Measurements from ENCODE around the gene KCNMA1.

Gene KCNMA1

DNA sequence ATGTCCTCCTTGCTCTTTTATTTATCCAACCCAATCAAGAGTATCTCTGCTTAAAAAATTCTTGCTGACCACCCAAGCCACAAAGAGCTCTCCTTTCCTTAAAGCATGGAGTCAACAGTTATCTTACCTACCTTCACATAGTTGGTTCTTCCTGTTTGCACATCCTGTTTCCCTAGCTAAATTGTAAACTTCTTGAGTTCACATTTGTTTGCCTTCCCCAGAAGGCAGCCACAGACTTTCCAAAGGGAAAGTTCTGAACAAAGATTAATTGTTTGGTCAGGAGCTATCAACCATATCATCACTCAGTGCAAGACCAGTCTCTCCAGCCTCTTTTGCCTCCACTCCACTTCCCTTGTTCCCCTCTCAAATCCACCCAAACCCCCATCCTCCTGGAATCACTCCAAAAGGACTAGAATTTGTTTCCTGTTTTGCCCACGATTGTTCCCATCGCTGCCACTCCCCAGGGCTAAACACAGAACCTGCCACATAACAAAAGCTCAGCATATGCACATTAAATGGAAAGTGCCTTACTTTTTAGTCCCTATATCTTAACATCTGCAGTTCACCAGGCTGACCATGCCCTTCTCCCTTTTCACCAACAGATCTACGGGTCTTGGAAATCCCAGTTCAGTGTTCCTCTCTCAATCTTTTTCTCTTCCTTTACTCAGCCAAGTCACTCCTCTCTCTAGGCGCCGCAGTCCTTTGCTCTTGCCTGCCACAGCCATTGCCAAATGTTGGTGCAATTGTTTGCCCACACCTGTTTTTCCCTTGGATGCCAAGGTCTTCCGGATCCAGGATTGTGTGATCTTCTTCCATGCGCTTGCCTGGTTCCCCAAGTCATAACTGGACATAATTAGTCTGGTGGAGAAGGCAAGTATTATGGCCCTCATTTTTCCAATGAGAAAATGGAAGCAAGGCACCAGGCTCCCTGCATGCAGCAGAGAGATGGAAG, 265.5 kb downstream of the KCNMA1 start:
- no peak overlapping the region for H3K9ac ChIP-seq (ENCODE audit: low read length)

DNA sequence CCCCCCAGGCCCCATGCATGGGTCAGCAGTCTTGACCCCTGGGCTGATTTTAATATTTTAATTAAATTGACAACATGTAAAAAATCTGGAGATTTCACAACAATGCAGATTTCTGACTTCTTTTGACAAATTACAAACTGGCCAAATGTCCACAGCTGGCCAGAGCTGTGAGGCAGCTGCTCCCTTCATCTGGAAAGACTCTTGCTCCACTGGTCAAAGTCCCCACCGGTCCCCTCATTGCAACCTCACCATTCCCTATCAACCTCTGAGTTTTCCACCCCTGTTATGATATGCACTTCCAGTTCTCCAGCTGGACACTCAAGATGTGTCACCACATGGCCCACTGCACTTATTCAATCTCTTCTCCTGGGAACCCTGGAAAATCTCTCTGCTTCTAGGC, 266.2 kb downstream of the KCNMA1 start:
- Histone ChIP-seq H3K4me3 (ENCODE audit: low read length) (no peak overlapping the region), H3K9me3 (ENCODE audit: control insufficient read depth, low read depth, low read length) (peaks cover 2% of the 10 kb centered on the region), H3K27me3 (ENCODE audit: control insufficient read depth, insufficient read depth, low read length) (no peaks in the 10 kb centered on the region), H3K9ac (ENCODE audit: low read length) (no peak overlapping the region), H3K27ac (ENCODE audit: low read length) (no peak overlapping the region), H3K36me3 (ENCODE audit: control insufficient read depth, low read depth, low read length) (no peaks in the 10 kb centered on the region), H3K4me1 (ENCODE audit: control insufficient read depth, low read depth, low read length) (peaks cover 7% of the 10 kb centered on the region)

More for the DNA sequence above, 265.5 kb downstream of the KCNMA1 start:
- no peak overlapping the region for H3K4me3 ChIP-seq (ENCODE audit: low read length)
- H3K4me1 ChIP-seq (ENCODE audit: control insufficient read depth, low read depth, low read length), result peaks cover 7% of the 10 kb centered on the region
- no peaks in the 10 kb centered on the region for H3K27me3 ChIP-seq (ENCODE audit: control insufficient read depth, insufficient read depth, low read length)
- no peak overlapping the region for H3K27ac ChIP-seq (ENCODE audit: low read length)
- no peaks in the 10 kb centered on the region for H3K36me3 ChIP-seq (ENCODE audit: control insufficient read depth, low read depth, low read length)
- peaks cover 2% of the 10 kb centered on the region for H3K9me3 ChIP-seq (ENCODE audit: control insufficient read depth, low read depth, low read length)

DNA sequence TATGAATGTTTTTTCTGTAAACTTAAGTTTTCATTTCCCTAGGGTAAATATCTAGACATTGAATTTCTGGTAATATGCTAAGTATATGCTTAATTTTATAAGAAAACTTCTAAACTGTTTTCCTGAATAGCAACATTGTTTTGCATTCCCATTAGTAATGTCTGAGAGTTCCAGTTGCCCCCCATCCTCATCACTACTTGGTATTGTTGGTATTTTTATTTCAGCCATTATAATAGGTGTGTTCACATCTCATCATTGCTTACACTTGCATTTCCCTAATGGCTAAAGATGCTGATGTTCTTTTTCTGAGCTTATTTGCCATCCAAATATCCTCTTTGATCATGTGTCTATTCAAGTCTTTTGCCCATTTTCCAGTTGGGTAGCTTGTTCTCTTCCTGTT, 269.6 kb downstream of the KCNMA1 start:
- H3K27ac ChIP-seq (ENCODE audit: low read length), result no peak overlapping the region
- H3K9me3 ChIP-seq (ENCODE audit: control insufficient read depth, low read depth, low read length), result peaks cover 2% of the 10 kb centered on the region
- no peaks in the 10 kb centered on the region for H3K27me3 ChIP-seq (ENCODE audit: control insufficient read depth, insufficient read depth, low read length)
- no peaks in the 10 kb centered on the region for H3K36me3 ChIP-seq (ENCODE audit: control insufficient read depth, low read depth, low read length)
- peaks cover 7% of the 10 kb centered on the region for H3K4me1 ChIP-seq (ENCODE audit: control insufficient read depth, low read depth, low read length)
- H3K9ac ChIP-seq (ENCODE audit: low read length), result no peak overlapping the region
- no peak overlapping the region for H3K4me3 ChIP-seq (ENCODE audit: low read length)

DNA sequence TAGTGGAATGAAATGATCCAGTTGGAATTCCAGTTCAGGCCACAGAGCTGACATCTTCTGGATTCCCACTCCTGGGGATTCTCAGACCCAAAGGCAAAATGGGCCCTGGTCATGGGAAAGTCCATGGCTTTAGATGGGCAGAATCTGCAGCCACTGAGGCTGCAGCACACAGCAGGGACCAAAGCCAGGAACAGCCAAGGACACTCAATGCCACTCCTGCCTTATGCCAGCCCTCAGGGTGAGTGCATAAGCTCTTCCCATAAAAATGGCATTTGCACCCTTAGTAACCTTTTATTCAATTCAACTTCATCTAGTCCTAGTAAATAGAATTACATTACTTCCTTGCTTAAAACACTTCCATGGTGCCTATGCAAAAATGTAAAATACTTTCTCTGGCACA, 274.4 kb downstream of the KCNMA1 start:
- Histone ChIP-seq H3K27ac (ENCODE audit: low read length) (no peak overlapping the region), H3K4me3 (ENCODE audit: low read length) (no peak overlapping the region), H3K36me3 (ENCODE audit: control insufficient read depth, low read depth, low read length) (no peaks in the 10 kb centered on the region)

DNA sequence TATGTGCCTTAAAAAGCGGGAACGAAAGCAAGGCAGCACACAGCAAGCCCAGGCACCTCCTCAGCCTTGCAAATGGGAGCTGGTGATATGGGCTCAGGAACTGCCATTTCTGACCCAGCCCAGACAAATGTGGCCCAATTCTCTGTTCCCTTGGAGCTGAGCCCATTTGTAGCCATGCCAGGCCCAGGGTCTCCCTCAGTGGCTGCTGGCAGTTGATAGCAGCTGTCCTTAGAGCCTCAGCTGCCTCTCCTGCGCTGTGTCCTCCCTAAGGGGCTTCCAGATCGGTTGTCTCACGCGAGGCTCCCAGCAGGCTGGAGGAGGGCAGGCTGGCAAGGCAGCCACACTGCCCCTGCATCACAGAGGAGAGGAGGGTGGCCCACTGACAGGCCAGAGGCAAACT, 275.8 kb downstream of the KCNMA1 start:
- no peaks in the 10 kb centered on the region for H3K4me1 ChIP-seq (ENCODE audit: control insufficient read depth, low read depth, low read length)
- H3K27me3 ChIP-seq (ENCODE audit: control insufficient read depth, insufficient read depth, low read length), result no peaks in the 10 kb centered on the region
- H3K9me3 ChIP-seq (ENCODE audit: control insufficient read depth, low read depth, low read length), result no peaks in the 10 kb centered on the region
- H3K36me3 ChIP-seq (ENCODE audit: control insufficient read depth, low read depth, low read length), result no peaks in the 10 kb centered on the region
- no peak overlapping the region for H3K4me3 ChIP-seq (ENCODE audit: low read length)
- no peak overlapping the region for H3K27ac ChIP-seq (ENCODE audit: low read length)
- no peak overlapping the region for H3K9ac ChIP-seq (ENCODE audit: low read length)

More for the DNA sequence above, 274.4 kb downstream of the KCNMA1 start:
- Histone ChIP-seq H3K9ac (ENCODE audit: low read length) (no peak overlapping the region), H3K4me1 (ENCODE audit: control insufficient read depth, low read depth, low read length) (no peaks in the 10 kb centered on the region), H3K9me3 (ENCODE audit: control insufficient read depth, low read depth, low read length) (no peaks in the 10 kb centered on the region), H3K27me3 (ENCODE audit: control insufficient read depth, insufficient read depth, low read length) (no peaks in the 10 kb centered on the region)

DNA sequence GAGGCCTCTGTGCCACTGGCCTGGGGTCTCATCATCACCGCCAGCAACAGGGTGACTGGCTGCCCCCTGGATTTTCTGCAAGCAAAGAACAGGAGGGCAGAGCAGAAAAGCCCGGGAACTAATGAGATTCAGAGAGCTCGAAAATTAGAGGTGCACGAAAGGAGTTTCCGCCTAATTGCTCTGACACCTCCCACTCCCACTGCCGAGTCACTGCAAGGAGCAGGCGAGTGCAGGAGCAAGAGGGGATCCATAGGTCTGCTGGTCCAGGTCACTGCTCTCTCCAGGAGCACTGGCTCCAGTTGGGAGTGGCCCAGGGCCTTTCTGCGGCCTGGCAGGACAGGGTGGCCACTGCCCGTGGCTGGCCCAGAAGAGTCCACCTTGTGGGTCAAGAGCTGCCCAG, 276.2 kb downstream of the KCNMA1 start:
- Histone ChIP-seq H3K36me3 (ENCODE audit: control insufficient read depth, low read depth, low read length) (no peaks in the 10 kb centered on the region), H3K27me3 (ENCODE audit: control insufficient read depth, insufficient read depth, low read length) (no peaks in the 10 kb centered on the region), H3K4me3 (ENCODE audit: low read length) (no peak overlapping the region)

DNA sequence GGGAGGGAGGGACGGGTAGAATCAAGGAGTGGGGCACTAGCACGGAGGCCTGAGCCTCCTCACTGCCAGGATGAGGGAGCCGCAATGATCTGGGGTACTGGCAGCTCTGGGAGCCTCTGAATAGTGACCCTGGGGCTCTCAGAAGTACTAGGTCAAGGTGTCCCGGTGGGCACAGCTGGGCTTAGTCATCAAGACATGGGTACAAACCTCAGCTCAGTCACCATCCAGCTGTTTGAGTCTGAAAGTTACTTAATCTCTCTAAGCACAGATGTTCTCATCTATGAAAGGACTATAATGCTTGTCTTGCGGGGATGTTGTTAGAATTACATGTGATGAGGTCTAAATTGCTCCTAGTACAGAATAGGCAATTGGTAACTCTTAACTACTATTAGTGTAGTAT, 276.8 kb downstream of the KCNMA1 start:
- Histone ChIP-seq H3K36me3 (ENCODE audit: control insufficient read depth, low read depth, low read length) (no peaks in the 10 kb centered on the region), H3K4me1 (ENCODE audit: control insufficient read depth, low read depth, low read length) (no peaks in the 10 kb centered on the region), H3K27me3 (ENCODE audit: control insufficient read depth, insufficient read depth, low read length) (no peaks in the 10 kb centered on the region), H3K4me3 (ENCODE audit: low read length) (no peak overlapping the region), H3K9ac (ENCODE audit: low read length) (no peak overlapping the region), H3K9me3 (ENCODE audit: control insufficient read depth, low read depth, low read length) (no peaks in the 10 kb centered on the region), H3K27ac (ENCODE audit: low read length) (no peak overlapping the region)

More for the DNA sequence above, 276.2 kb downstream of the KCNMA1 start:
- Histone ChIP-seq H3K4me1 (ENCODE audit: control insufficient read depth, low read depth, low read length) (no peaks in the 10 kb centered on the region), H3K9me3 (ENCODE audit: control insufficient read depth, low read depth, low read length) (no peaks in the 10 kb centered on the region), H3K27ac (ENCODE audit: low read length) (no peak overlapping the region), H3K9ac (ENCODE audit: low read length) (no peak overlapping the region)

DNA sequence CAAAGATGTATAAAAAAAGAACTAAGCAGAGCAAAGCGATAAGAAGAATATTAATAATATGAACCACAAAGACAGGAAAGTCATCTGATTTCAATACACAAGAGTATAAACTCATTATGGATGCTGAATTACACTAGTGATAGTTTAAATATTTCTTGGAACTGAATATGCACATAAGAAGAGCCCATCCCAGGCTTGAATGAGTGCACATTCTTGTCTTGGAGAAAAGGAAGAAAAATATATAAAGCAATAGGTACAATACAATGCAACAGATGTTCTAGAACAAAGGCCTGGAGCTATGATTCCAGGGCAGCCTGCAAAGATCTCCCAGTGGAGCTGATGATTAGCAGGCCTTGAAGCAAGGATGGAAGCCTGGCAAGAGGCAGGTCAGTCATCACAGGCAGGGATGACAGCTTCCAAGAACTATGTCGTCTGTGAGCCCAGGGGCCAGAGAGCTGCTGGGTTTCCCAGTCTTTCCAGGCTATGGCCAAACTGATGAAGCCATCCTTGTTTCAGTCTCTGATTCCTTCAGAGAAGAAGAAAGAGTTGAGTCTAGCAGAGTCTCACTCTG, 277.6 kb downstream of the KCNMA1 start:
- Histone ChIP-seq H3K4me1 (ENCODE audit: control insufficient read depth, low read depth, low read length) (no peaks in the 10 kb centered on the region), H3K9ac (ENCODE audit: low read length) (no peak overlapping the region), H3K4me3 (ENCODE audit: low read length) (no peak overlapping the region), H3K36me3 (ENCODE audit: control insufficient read depth, low read depth, low read length) (no peaks in the 10 kb centered on the region), H3K9me3 (ENCODE audit: control insufficient read depth, low read depth, low read length) (no peaks in the 10 kb centered on the region), H3K27ac (ENCODE audit: low read length) (no peak overlapping the region), H3K27me3 (ENCODE audit: control insufficient read depth, insufficient read depth, low read length) (no peaks in the 10 kb centered on the region)

DNA sequence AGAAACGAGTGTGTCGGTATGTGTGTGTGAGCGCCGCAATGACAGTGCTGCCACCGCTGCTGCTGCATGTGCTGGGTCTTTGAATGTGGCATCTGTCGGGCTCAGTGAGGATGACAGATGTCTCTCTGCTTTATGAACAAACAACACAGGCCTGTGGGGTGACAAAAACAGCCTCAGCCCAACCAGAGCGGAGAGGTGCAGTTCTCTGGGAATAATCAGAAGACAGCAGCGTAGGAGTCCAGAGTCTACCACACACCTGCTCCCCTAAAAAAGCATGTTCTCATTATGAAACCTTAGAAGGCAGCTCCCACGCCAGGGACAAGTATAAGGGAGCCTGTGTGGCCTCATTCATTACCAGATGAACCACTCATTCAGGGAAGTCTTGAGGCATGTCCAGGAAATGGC, 278.3 kb downstream of the KCNMA1 start:
- no peak overlapping the region for H3K4me3 ChIP-seq (ENCODE audit: low read length)
- no peak overlapping the region for H3K27ac ChIP-seq (ENCODE audit: low read length)
- H3K9me3 ChIP-seq (ENCODE audit: control insufficient read depth, low read depth, low read length), result no peaks in the 10 kb centered on the region
- H3K27me3 ChIP-seq (ENCODE audit: control insufficient read depth, insufficient read depth, low read length), result no peaks in the 10 kb centered on the region
- H3K9ac ChIP-seq (ENCODE audit: low read length), result no peak overlapping the region
- no peaks in the 10 kb centered on the region for H3K4me1 ChIP-seq (ENCODE audit: control insufficient read depth, low read depth, low read length)
- no peaks in the 10 kb centered on the region for H3K36me3 ChIP-seq (ENCODE audit: control insufficient read depth, low read depth, low read length)

DNA sequence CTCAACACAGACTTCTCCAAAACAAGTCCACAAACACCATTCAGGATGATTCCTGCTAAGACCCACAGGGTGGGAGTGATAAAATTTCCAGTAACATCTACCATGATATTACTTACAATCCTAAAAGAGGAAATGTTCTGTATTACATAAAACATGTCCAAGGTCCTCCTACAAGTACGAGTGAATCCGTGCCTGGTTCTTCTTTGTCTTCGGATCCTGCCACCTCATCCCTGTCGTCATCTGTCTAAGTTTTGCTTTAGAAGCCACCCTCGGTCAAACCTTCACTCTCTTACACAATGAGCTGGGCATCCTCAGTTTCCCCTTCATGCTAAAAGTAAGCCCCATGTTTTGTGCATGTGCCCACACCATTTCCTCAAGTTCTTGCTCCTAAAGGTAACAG, 279.0 kb downstream of the KCNMA1 start:
- Histone ChIP-seq H3K9ac (ENCODE audit: low read length) (no peak overlapping the region), H3K27me3 (ENCODE audit: control insufficient read depth, insufficient read depth, low read length) (no peaks in the 10 kb centered on the region), H3K4me1 (ENCODE audit: control insufficient read depth, low read depth, low read length) (no peaks in the 10 kb centered on the region), H3K9me3 (ENCODE audit: control insufficient read depth, low read depth, low read length) (no peaks in the 10 kb centered on the region), H3K27ac (ENCODE audit: low read length) (no peak overlapping the region), H3K36me3 (ENCODE audit: control insufficient read depth, low read depth, low read length) (no peaks in the 10 kb centered on the region), H3K4me3 (ENCODE audit: low read length) (no peak overlapping the region)

DNA sequence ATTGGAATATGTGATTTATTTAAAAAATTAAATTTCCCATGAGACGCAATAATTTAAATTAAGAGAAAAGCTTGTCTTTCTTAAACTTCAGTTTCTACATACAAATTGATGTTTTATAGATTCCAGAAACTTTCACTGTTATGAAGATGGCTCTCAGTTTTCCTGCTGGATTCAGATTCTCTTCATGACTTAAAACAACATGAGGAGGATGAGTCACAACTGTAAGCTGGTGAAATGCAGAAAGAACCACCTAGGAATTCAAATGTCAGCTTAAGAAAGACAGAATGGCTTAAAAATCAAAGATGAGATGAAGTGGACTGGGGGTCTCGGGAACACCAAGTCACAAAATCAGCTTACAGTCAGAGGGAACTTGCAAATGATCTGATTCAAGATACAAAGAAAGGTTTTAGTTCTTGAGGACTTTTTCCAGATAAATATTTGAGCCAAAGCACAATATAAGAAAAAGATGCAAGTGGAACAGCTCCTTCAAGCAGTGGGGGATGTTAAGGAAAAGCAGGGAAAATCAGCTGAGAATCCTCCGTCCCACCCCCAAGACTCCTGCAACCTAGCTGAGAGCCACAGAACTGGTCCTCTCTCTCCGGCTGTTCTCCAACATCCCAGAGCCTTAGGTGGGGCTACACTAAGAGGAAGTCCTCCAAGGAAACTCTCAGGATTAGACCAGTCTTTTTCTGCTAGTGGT, 279.8 kb downstream of the KCNMA1 start:
- H3K4me1 ChIP-seq (ENCODE audit: control insufficient read depth, low read depth, low read length), result no peaks in the 10 kb centered on the region
- H3K9me3 ChIP-seq (ENCODE audit: control insufficient read depth, low read depth, low read length), result no peaks in the 10 kb centered on the region
- no peak overlapping the region for H3K4me3 ChIP-seq (ENCODE audit: low read length)
- H3K36me3 ChIP-seq (ENCODE audit: control insufficient read depth, low read depth, low read length), result no peaks in the 10 kb centered on the region
- no peaks in the 10 kb centered on the region for H3K27me3 ChIP-seq (ENCODE audit: control insufficient read depth, insufficient read depth, low read length)
- H3K9ac ChIP-seq (ENCODE audit: low read length), result no peak overlapping the region
- no peak overlapping the region for H3K27ac ChIP-seq (ENCODE audit: low read length)

Data from iPS-18a (cell line).